HG03039 (cell line): Measurements from ENCODE around the gene ALDH3A1.

Experiments used
- ATAC-seq: cut with Tn5 transposase; IDR thresholded peaks from one replicate; pipeline ENCODE4 v1.9.1; 2021; ENCODE audit warnings: mild to moderate bottlenecking, moderate library complexity; ENCODE audit not compliant: unreplicated experiment

The ALDH3A1 gene

GRCh38 chr17:19720631-19721426 lies 27.3 kb downstream of the ALDH3A1 start:
- no peak for ATAC-seq

GRCh38 chr17:19720210-19720475 lies 28.0 kb downstream of the ALDH3A1 start:
- no peak for ATAC-seq

- no peak for ATAC-seq
Measured at GRCh38 chr17:19719355-19720209, 28.5 kb downstream of the ALDH3A1 start.

- no peak for ATAC-seq
Measured at GRCh38 chr17:19718613-19719354, 29.3 kb downstream of the ALDH3A1 start.

GRCh38 chr17:19718041-19718612 lies 30.0 kb downstream of the ALDH3A1 start:
- no peak for ATAC-seq

- ATAC-seq = no peak
Measured at GRCh38 chr17:19717411-19717908, 30.6 kb downstream of the ALDH3A1 start.

GRCh38 chr17:19717031-19717360 lies 31.1 kb downstream of the ALDH3A1 start:
- no peak for ATAC-seq

GRCh38 chr17:19716108-19717030 lies 31.7 kb downstream of the ALDH3A1 start, which contains the start of gene SLC47A2:
TSS of gene SLC47A2 (minus strand) at chr17:19716584. CDS start at chr17:19716555, 29 bp downstream.
- ATAC-seq = no peak

GRCh38 chr17:19714542-19715411 lies 33.3 kb downstream of the ALDH3A1 start:
- no peak for ATAC-seq

- ATAC-seq = no peak
Measured at GRCh38 chr17:19713901-19714361, 34.2 kb downstream of the ALDH3A1 start.

- ATAC-seq = no peak
Measured at GRCh38 chr17:19713462-19713861, 34.6 kb downstream of the ALDH3A1 start.

GRCh38 chr17:19712436-19713004 lies 35.6 kb downstream of the ALDH3A1 start:
- ATAC-seq = no peak

GRCh38 chr17:19709841-19710240 lies 38.3 kb downstream of the ALDH3A1 start:
- ATAC-seq = no peak

GRCh38 chr17:19708431-19709175 lies 39.5 kb downstream of the ALDH3A1 start:
- ATAC-seq = no peak

- ATAC-seq = no peak
Measured at GRCh38 chr17:19707728-19708221, 40.3 kb downstream of the ALDH3A1 start.

- no peak for ATAC-seq
Measured at GRCh38 chr17:19706791-19707727, 41.0 kb downstream of the ALDH3A1 start.
